MM.1S (cell line): ENCODE measurements around the gene NRIP3.

Source experiments
- DNase-seq: peaks from one replicate; pipeline ENCODE4 v3.0.0-alpha.2; 2015
- H2AFZ ChIP-seq: fragments of 300-600 bp; sonication (generic); 2 replicates; pipeline ENCODE4 v1.6.0; 2016; ENCODE audit warnings: antibody characterized with exemption, low read length
- H3F3A ChIP-seq: fragments of 300-600 bp; sonication (generic); 2 replicates; pipeline ENCODE4 v1.6.1; 2016; ENCODE audit warnings: mild to moderate bottlenecking, antibody characterized with exemption, low read length, moderate library complexity, mixed read lengths; ENCODE audit not compliant: insufficient read depth
- H3K27ac ChIP-seq: fragments of 300-600 bp; sonication (generic); 2 replicates; pipeline ENCODE4 v1.5.1; 2016; ENCODE audit warnings: mild to moderate bottlenecking, low read length
- H3K27me3 ChIP-seq: fragments of 300-600 bp; sonication (generic); replicated peaks from 2 replicates; pipeline ENCODE4 v1.6.0; 2016; ENCODE audit warnings: low read length; ENCODE audit not compliant: insufficient read depth
- H3K36me3 ChIP-seq: fragments of 300-600 bp; sonication (generic); replicated peaks from 2 replicates; pipeline ENCODE4 v1.6.1; 2016; ENCODE audit warnings: mild to moderate bottlenecking, low read length, mixed read lengths; ENCODE audit not compliant: insufficient read depth
- H3K4me1 ChIP-seq: fragments of 300-600 bp; sonication (generic); 2 replicates; pipeline ENCODE4 v1.6.1; 2016; ENCODE audit warnings: low read length, mixed read lengths
- H3K4me2 ChIP-seq: fragments of 300-600 bp; sonication (generic); 2 replicates; pipeline ENCODE4 v1.6.0; 2016; ENCODE audit warnings: low read depth, low read length
- H3K4me3 ChIP-seq: fragments of 300-600 bp; sonication (generic); 2 replicates; pipeline ENCODE4 v1.5.1; 2016; ENCODE audit warnings: low read length, mixed read lengths
- H3K79me2 ChIP-seq: fragments of 300-600 bp; sonication (generic); 2 replicates; pipeline ENCODE4 v1.6.1; 2016; ENCODE audit warnings: mixed run types, low read length, mixed read lengths
- H3K9ac ChIP-seq: fragments of 300-600 bp; sonication (generic); 2 replicates; pipeline ENCODE4 v1.6.1; 2016; ENCODE audit warnings: low read length, mixed read lengths
- H3K9me2 ChIP-seq: fragments of 300-600 bp; sonication (generic); replicated peaks from 2 replicates; pipeline ENCODE4 v1.6.1; 2016; ENCODE audit warnings: mild to moderate bottlenecking, low read length, mixed read lengths; ENCODE audit not compliant: insufficient read depth
- H3K9me3 ChIP-seq: fragments of 300-600 bp; sonication (generic); replicated peaks from 2 replicates; pipeline ENCODE4 v1.6.1; 2016; ENCODE audit warnings: mild to moderate bottlenecking, low read length, mixed read lengths; ENCODE audit not compliant: insufficient read depth
- H4K20me1 ChIP-seq: fragments of 300-600 bp; sonication (generic); 2 replicates; pipeline ENCODE4 v1.6.1; 2016; ENCODE audit warnings: mild to moderate bottlenecking, low read length, moderate library complexity, mixed read lengths; ENCODE audit not compliant: insufficient read depth
- EZH2 ChIP-seq: fragments of 300-600 bp; sonication (generic); optimal IDR thresholded peaks from 2 replicates; pipeline ENCODE3; 2017; ENCODE audit warnings: low read depth, mild to moderate bottlenecking, antibody characterized with exemption, low read length, mixed read lengths
- EZH2phosphoT487 ChIP-seq: fragments of 300-600 bp; sonication (generic); IDR thresholded peaks from 2 replicates; pipeline ENCODE4 v1.6.1; 2018; ENCODE audit warnings: antibody characterized with exemption, low read length
- TF ChIP-seq, protein P1 (sequence below): fragments of 300-600 bp; sonication (generic); IDR thresholded peaks from 2 replicates; pipeline ENCODE4 v1.5.1; 2016; ENCODE audit warnings: antibody characterized with exemption, low read length, mixed read lengths

NRIP3 gene

DNA sequence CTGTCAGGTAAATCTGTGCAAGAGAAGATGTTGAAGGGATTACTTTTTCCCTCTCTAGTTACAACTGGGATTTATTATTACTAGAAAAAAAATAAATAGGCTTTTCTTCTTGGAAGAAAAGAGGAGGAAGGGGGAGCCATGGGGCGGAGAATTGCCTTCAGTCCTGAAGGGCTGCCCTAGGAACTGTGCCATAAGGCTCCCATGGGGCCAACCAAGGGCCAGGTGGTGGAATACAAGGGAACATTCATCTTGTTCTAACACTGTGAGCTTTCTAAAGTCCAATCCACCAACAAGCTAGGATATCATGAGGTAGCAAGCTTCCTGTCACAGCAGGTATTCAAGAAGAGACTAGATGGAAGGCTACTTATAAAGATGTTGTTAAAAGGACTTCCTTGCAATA lies 24.8 kb upstream of the NRIP3 start:
- no peak overlapping the region for H3K27ac ChIP-seq

DNA sequence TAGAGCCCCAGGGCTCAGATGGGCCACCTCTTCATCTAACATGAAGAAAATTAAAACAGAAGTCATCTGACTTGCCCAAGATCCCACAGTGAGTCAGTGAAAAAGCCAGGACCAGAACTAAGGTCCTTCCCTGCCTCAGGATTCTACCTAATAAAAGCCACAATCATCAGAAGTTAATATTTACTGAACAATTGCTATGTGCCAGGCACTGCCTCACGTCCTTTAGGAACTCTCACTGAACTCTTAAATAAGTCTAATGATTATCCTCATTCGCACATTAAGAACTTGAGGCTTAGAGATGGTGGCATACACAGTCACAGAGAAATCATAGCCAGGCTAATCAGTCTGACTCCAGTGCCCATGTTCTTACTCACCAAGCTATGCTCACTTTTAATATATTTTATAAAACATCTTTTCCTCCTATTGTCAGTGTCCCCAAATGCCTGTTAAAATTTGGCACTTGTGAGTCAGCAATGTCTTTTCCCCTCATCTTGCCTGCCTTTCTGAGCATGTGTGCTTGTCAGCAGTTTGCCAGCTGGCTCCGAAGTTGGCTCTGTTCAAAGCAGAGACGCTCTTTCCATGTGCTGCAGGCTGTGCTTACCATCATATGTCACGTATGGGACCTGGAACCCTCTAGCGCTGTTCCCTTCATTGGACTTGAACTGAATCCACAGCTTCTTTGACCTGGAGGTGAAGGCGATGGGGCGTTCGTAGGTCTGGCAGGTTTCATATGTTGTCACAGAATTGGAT lies 21.5 kb upstream of the NRIP3 start:
- Histone ChIP-seq H3F3A (no peaks in the 10 kb centered on the region), H3K4me1 (no peaks in the 10 kb centered on the region), H3K36me3 (no peaks in the 10 kb centered on the region), H3K9ac (no peak overlapping the region), H3K4me3 (no peak overlapping the region), H3K79me2 (no peaks in the 10 kb centered on the region), H4K20me1 (no peaks in the 10 kb centered on the region), H3K9me3 (no peaks in the 10 kb centered on the region), H3K27ac (no peak overlapping the region), H2AFZ (no peak overlapping the region), H3K9me2 (no peaks in the 10 kb centered on the region), H3K4me2 (no peak overlapping the region), H3K27me3 (no peaks in the 10 kb centered on the region)
- TF ChIP-seq, protein P1, sequence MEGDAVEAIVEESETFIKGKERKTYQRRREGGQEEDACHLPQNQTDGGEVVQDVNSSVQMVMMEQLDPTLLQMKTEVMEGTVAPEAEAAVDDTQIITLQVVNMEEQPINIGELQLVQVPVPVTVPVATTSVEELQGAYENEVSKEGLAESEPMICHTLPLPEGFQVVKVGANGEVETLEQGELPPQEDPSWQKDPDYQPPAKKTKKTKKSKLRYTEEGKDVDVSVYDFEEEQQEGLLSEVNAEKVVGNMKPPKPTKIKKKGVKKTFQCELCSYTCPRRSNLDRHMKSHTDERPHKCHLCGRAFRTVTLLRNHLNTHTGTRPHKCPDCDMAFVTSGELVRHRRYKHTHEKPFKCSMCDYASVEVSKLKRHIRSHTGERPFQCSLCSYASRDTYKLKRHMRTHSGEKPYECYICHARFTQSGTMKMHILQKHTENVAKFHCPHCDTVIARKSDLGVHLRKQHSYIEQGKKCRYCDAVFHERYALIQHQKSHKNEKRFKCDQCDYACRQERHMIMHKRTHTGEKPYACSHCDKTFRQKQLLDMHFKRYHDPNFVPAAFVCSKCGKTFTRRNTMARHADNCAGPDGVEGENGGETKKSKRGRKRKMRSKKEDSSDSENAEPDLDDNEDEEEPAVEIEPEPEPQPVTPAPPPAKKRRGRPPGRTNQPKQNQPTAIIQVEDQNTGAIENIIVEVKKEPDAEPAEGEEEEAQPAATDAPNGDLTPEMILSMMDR: no peak
- TF ChIP-seq EZH2phosphoT487: no peak
- TF ChIP-seq EZH2: no peak
- DNase-seq: no peak

More for the DNA sequence above, 24.8 kb upstream of the NRIP3 start:
- Histone ChIP-seq H3K9ac (no peak overlapping the region), H3K4me2 (no peak overlapping the region), H3K4me3 (no peak overlapping the region), H3K27me3 (no peaks in the 10 kb centered on the region), H3K36me3 (no peaks in the 10 kb centered on the region), H4K20me1 (no peaks in the 10 kb centered on the region), H3F3A (no peaks in the 10 kb centered on the region), H3K4me1 (no peaks in the 10 kb centered on the region), H3K9me3 (no peaks in the 10 kb centered on the region), H3K9me2 (no peaks in the 10 kb centered on the region), H2AFZ (no peak overlapping the region), H3K79me2 (no peaks in the 10 kb centered on the region)
- no peak for TF ChIP-seq EZH2phosphoT487
- TF ChIP-seq EZH2: no peak
- TF ChIP-seq, protein P1: no peak
- DNase-seq: no peak

DNA sequence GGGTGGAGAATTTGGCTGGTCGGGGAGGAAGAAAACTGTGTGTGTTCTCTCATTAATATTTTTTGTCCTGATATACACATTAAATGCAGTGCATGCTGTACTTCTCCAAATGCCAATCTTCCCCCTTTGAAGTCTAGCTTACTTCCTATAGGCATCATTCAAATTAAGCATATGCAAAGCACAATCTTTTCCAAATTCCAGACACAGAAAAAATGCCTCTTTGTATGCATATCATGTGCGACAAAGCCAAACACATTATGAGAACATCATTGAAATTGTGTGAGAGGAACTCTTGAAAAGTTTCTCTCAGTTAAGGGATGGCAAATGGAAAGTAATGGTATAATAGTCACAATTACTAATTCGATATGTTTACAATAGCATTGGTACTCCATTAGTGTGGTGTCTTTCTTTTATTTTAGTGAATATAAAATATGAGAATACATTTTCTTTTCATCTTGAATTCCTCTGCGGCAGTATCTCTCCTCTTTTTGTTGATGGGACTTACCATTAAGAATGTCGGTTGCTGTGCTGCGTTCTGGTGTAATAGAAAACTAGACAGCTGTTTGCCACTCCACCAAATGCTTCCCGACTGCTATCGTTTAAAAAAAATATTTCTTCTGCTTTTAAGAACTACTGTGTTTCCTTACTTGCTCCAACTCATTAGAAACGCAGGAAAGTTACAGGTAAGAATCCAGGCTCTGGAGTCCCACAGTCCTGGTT lies 19.3 kb upstream of the NRIP3 start:
- H3K4me3 ChIP-seq: no peak overlapping the region
- H3K4me2 ChIP-seq: no peak overlapping the region
- H3K9ac ChIP-seq: no peak overlapping the region
- H3K4me1 ChIP-seq: no peaks in the 10 kb centered on the region
- H2AFZ ChIP-seq: no peak overlapping the region
- TF ChIP-seq EZH2 (no peak), EZH2phosphoT487 (no peak)
- TF ChIP-seq, protein P1: no peak
- no peaks in the 10 kb centered on the region for H3K9me3 ChIP-seq
- no peaks in the 10 kb centered on the region for H3K36me3 ChIP-seq
- H3K9me2 ChIP-seq: no peaks in the 10 kb centered on the region
- no peaks in the 10 kb centered on the region for H3K79me2 ChIP-seq
- no peaks in the 10 kb centered on the region for H3F3A ChIP-seq
- no peaks in the 10 kb centered on the region for H4K20me1 ChIP-seq
- no peak overlapping the region for H3K27ac ChIP-seq
- DNase-seq: no peak
- no peaks in the 10 kb centered on the region for H3K27me3 ChIP-seq
